ENCODE measurements around the gene CEMIP2.

The CEMIP2 gene

GRCh38 chr9:71638627-71639026, 129.7 kb downstream of the CEMIP2 start:
- DNase-seq (ENCODE audit: low spot score) = peak; percentile 27

- DNase-seq (ENCODE audit: low spot score) = no peak
Measured at GRCh38 chr9:71637926-71638325, 130.4 kb downstream of the CEMIP2 start.

GRCh38 chr9:71637375-71637774, 130.9 kb downstream of the CEMIP2 start:
- DNase-seq (ENCODE audit: low spot score) = no peak

GRCh38 chr9:71636143-71636839, 132.0 kb downstream of the CEMIP2 start:
- DNase-seq (ENCODE audit: low spot score) = no peak

- no peak for DNase-seq (ENCODE audit: low spot score)
Measured at GRCh38 chr9:71634752-71635151, 133.6 kb downstream of the CEMIP2 start.

Measured in CD4-positive, alpha-beta T cell treated with Interleukin-2 at 100 ng/mL for 4 hours (primary cell).